Activated T-cell treated with anti-CD3 and anti-CD28 coated beads for 1 hour (primary cell): ENCODE data around the gene CRADD.
"Not testable (repeated sequence)": the region's sequence is repeated elsewhere in the genome, so short reads cannot be mapped to it uniquely, and the experiment has no call there.

Experiments used
- DNase-seq: peaks from one replicate; pipeline ENCODE4 v3.0.0-alpha.2; 2020; ENCODE audit warnings: low read depth

The CRADD gene

DNA sequence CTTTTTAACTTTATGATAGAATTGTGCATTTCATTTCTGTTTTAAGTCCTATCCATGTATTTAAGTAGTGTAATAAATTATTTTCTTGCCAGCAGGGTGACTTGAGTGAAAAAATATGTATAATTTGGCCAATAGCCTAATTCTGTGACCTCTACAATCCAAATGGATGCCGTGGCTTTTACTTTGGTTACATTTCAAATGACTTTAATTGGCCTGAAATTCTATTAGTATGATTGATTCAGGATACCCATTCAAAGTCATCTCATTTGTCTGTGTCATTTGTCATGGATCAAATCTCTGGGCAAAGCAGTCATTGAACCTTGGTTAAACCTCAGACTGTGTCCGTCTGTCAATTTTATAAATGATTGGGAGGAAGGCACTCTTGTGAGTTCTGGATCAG lies 29.6 kb downstream of the CRADD start:
- DNase-seq, result no peak

DNA sequence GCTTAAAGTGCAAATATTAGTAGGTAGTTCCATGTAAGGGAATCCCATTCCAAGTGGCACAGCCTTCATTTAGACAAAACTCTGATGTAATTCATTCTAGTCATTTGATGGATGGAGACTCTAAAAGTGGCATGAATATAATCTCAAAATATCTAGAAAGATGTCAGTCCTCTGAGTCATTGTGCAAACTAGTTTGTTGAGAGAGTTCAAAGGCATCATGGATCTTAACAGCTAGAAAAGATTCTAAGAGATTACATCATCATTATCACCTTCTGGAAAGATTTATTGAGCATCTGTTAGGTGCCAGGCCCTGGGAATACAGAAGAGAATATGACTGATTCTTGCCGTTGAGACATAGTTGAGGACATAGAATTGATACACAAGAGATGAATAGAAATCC lies 30.7 kb downstream of the CRADD start:
- no peak for DNase-seq

- no peak for DNase-seq
Measured at GRCh38 chr12:93708952-93709351, 31.8 kb downstream of the CRADD start.

- DNase-seq, result no peak
Measured at GRCh38 chr12:93709386-93709785, 32.2 kb downstream of the CRADD start.

DNA sequence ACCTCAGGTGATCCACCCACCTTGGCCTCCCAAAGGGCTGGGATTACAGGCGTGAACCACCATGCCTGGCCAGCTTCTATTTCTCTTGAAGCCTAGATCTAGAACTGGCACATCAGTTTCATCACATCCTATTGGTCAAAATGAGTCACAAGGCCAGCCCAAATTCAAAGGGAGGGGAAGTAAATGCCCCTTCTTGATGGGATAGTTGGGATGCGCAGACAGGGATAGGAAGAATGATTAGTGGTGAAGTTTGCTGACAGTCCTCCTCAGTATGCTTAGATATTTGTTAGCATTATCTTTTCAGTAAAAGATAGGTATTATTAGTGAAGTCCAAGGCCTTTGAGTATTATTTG lies 33.4 kb downstream of the CRADD start:
- DNase-seq, result no peak

- DNase-seq, result not testable (repeated sequence)
Measured at GRCh38 chr12:93711502-93711901, 34.3 kb downstream of the CRADD start.

DNA sequence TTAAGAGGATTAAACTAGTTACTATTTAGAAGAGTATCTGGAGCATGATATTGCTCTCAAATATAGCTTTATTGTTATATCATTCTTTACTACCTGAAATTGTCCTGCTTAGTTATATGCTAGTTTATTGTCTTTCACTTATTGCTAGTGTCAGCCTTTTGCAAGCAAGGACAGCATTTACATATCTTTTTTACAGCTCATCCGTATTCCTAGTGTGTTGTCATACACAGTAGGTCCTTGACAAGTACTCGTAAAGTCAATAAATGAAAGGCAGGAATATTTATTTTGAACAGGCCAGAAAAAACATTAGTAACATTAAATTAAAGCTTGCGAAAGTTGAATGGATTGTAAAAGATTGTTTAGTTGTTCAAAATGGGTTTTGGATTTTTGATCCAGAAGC lies 35.0 kb downstream of the CRADD start:
- DNase-seq, result no peak

DNA sequence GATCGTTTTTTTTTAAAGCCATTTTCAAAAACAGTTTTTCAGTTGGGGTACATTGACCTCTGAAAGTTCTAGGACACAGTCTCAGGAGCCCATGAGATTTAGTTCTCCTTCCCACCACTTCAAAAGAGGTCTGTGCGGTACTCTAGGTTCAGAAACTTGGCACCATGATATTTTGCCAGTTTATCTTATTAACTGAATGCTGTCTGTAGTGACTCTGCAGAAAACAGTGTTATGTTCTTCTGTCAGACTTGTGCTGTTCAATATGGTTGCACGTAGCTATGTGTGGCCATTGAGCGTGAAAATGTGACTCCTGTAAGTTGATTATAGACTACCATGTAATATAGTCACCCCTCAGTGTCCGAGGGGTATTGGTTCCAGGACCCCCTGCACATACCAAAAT lies 35.9 kb downstream of the CRADD start:
- no peak for DNase-seq

DNA sequence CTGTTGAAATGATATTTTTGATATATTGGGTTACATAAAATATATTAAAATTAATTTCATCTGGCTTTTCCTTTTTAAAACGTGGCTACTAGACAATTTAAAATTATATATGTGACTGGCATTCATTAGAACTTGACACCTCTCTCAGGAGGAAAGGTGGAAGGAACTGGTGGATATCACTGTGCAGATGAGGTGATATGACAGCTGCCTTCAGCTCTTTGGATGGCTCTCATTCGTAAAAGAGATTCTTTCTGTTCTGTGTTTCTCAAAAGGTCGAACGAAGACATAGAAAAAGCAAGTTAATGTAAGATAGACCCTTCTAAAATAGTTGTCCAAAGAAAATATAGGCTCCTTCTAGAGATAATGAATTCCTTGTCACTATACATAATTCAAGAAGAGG lies 36.6 kb downstream of the CRADD start:
- DNase-seq, result no peak

- no peak for DNase-seq
Measured at GRCh38 chr12:93714382-93714781, 37.2 kb downstream of the CRADD start.

DNA sequence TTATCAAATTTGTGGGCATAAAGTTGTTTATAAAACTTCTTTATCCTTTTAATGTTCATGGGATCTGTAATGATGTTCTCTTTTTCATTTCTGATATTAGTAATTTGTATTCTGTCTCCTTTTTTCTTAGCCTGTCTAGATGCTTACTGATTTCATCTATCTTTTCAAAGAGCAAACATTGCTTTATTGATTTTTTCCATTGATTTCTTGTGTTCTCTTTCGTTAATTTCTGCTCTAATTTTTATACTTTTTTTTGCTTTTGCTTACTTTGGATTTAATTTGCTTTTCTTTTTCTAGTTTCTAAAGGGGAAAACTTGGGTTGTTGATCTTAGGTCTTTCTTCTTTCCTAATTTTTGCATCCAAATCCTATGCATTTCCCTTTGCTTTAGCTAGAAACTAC lies 42.5 kb downstream of the CRADD start:
- DNase-seq, result no peak

- DNase-seq, result no peak
Measured at GRCh38 chr12:93720559-93720958, 43.4 kb downstream of the CRADD start.

DNA sequence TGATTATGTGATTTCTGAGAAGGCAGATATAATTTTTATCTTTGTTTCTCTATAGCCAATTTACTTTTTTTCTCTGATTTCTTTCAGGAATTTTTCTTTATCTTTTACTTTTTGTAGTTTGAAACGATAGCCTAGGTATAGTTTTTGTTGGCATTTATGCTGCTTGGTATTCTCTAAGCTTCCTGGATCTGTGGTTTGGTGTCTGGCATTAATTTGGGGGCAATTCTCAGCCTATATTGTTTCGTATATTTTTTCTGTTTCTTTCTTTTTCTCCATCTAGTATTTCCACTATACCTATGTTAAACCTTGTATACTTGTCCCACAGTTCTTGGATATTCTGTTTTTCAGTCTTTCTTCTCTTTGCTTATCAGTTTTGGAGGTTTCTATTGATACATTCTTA lies 45.0 kb downstream of the CRADD start:
- no peak for DNase-seq

DNA sequence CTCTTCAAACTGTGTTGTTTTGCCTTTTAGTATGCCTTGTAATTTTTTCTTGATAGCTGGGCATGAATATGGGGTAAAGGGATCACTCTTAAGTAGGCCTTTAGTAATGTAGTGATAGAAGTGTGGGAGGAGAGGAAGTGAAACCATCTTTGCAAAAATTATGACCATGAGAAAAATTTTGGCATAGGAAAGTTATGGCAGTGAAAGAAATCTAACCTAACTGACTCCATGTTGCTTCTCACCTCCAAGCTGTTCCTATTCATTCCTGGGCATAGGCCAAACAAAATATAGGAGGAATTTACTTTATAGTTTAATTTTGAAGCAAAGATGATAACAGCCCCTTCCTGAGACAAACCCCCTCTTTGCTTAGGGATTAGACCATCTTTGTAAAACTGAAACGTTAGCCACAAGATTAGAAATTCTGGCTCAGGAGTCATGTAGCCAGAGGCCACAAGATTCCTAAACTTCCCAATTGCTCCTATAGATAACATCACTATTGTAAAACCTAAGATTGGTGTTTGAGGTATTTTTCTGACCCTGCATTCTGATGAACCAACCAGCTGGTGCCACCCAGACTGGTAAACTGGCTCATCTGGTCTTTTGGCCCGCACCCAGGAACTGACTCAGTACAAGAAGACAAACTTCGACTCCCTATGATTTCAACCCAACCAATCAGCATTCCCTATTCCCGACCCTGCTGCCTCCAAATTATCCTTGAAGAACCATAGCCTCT lies 45.8 kb downstream of the CRADD start:
- no peak for DNase-seq

- DNase-seq, result no peak
Measured at GRCh38 chr12:93723568-93723930, 46.4 kb downstream of the CRADD start.

- no peak for DNase-seq
Measured at GRCh38 chr12:93725531-93725930, 48.4 kb downstream of the CRADD start.

DNA sequence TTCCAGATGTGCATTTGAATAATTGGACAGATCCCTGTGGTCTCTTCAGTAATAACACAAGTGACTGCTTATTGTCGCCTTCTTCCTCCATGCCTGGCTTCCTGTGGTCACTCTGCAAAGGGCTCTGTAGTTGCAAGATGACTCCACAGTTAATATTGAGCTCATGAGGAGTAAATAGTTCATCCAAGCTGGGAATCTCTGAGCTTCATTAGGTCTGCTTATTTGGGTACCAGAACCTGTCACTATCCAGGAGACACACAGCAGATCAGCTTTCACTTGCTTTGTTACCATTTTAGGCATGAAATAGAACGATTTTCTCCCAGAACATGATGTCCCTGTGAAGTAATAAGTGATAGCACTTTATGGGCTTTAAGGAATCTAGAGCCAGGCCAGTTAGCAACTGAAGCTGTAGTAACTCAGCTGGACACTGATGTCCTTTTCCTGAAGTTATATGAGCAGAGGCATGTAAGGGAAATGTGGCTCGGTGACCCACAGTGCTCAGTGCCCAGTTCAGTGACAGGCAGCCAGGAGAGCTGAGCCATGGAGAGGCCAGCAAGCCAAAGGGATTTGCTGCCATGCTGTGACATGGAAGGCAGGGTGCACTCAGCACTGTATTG lies 50.1 kb downstream of the CRADD start:
- no peak for DNase-seq

DNA sequence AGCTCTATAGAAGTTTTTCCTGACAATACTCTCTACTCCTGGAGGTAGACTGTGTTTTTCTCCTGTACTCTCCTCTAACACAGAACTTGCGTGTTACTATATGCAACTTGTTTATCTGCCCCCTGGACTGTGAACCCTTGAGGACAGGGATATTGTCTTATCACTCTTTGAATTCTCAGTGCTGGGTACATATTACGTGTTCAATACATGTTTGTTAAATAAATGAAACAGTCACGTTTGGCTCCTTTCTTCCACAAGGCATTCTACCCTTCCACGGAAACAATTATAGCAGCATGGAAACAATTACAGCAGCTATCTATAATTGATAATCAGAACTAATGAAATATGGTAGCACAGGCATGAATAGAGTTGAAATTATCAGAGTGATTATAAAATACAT lies 50.7 kb downstream of the CRADD start:
- DNase-seq, result no peak

- DNase-seq, result no peak
Measured at GRCh38 chr12:93729934-93730333, 52.8 kb downstream of the CRADD start.

GRCh38 chr12:93733358-93733757 lies 56.2 kb downstream of the CRADD start:
- no peak for DNase-seq

DNA sequence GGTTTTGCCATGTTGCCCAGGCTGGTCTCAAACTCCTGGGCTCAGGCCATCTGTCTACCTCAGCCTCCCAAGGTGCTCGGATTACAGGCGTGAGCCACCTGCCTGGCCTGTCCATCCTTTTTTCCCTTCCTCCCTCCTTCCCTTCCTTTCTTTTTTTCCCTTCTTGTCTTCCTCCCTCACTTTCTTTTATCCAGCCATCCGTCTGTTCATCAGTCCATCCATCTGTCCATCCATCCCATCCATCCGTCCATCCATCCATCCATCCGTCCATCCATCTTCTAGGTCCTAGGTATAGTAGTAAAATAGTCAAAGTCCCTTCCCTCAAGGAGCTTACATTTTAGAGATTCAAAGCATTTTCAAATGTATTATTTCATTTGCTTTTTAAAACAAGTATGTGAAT lies 56.8 kb downstream of the CRADD start:
- DNase-seq, result no peak

DNA sequence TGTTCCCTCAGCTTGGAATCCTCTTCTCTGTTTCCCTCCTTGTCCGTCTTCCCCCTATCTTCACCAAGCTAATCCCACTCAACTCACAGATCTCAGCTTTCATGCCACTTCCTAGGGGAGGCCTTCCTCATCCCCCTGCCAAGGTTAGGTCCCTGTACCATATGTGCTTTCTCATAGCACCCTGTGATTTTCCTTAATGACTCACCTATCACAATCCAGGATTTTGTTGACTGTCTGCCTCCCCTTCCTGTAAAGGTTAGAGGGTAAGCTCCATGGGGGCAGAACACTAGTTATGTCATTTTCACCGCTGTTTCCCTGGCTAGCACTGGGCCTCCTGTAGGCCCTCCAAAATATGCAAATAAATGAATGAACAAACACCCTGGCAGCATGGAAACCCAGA lies 57.6 kb downstream of the CRADD start:
- no peak for DNase-seq

DNA sequence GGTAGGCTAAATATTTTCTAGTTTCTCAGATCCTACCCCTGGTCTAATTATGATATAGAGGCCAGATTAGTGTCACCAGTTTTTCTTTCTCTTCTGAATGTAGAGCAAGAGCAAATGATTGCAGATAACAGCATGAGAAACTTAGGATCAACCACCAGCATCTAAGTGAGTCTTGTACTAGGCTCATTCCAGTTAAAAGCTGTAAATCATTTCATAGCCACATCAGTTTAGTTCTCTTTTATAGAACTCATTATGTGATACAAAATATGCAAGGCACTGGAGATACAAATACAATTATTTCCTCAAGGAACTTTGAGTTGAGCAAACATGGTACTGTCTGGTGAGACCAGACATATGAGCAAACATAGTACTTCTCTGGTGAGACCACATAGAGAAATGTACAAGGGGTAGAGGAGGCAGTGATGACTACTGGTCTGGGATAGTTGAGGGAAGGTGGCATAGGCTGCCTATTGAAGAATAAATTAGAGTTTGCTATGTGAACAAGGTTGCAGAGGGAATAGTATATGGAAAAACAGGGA lies 59.5 kb downstream of the CRADD start:
- no peak for DNase-seq
